HG02970 (cell line): ENCODE data around the gene COBLL1.

Experiments
- ATAC-seq: cut with Tn5 transposase; IDR thresholded peaks from one replicate; pipeline ENCODE4 v1.9.1; 2021; ENCODE audit warnings: mild to moderate bottlenecking, moderate library complexity, moderate number of reproducible peaks; ENCODE audit not compliant: unreplicated experiment, low FRiP score

COBLL1 gene

GRCh38 chr2:164655750-164656149, 185.9 kb downstream of the COBLL1 start:
- no peak for ATAC-seq

- no peak for ATAC-seq
Measured at GRCh38 chr2:164655336-164655735, 186.3 kb downstream of the COBLL1 start.

- ATAC-seq: no peak
Measured at GRCh38 chr2:164651361-164651760, 190.3 kb downstream of the COBLL1 start.

DNA sequence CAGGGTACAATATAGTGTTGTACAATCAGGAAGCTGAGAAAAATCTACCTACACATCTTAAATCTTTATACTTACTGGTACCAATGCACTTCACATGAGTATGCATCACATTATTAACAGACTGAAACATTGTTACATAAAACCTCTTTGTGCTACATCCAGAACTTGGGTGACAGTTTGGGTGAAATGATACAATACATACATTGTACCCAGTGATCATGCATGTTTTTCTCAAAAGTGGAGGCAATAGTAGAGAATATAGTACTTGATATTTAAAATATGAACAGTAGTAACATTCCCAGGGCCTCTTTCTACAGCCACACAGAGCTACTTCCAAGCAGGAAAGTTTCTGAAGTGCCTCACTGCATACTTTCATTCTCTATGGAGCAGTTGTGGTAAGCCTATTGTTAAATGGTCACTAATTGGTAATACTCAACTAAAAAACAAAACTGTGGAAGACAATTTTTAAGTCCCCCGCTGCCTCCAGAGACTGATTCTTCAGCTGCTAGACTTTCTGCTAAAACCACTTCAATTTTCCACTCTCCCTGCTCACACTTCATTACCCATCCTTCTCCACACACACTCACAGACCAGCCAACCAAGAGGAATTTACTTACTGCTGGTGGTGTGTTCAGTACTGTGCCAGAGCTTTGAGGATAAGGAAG, 197.5 kb downstream of the COBLL1 start:
- no peak for ATAC-seq

- ATAC-seq: no peak
Measured at GRCh38 chr2:164642946-164643555, 198.6 kb downstream of the COBLL1 start.

DNA sequence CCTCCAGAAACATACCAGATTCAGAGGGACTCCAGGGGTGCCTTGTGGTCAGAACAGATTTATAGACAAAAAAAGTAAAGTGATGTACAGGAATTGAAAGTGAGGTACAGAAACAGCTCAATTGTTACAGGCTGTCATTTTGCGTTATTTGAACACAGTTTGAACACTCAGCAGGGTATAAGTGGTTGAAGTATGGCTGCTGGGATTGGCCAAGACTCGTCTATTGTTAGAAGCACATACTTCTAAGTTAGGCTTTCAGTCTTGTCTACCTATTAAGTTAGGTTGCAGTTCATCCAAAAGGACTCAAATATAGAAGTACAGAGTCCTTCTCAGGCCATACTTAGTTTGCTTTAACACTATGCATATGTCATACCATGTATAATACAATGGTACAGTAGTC, 199.4 kb downstream of the COBLL1 start:
- no peak for ATAC-seq
